H1 (cell line): Measurements from ENCODE around the gene ACAP1. TPM values are rescaled to one million over a fixed set of nuclear protein-coding genes. Genes with fewer than 3 reads are reported as not detected.

Source experiments
- BACH1 ChIP-seq: IDR thresholded peaks from 2 replicates; pipeline ENCODE4 v1.6.1; 2012; ENCODE audit warnings: low read length, improper control_type of control experiment
- BRCA1 ChIP-seq: IDR thresholded peaks from 2 replicates; pipeline ENCODE4 v1.6.1; 2012; ENCODE audit warnings: low read depth, low read length, improper control_type of control experiment
- GABPA ChIP-seq: IDR thresholded peaks from 2 replicates; pipeline ENCODE4 v1.6.1; 2011; ENCODE audit warnings: mild to moderate bottlenecking, low read length, moderate library complexity, borderline replicate concordance; ENCODE audit not compliant: insufficient read depth
- KDM4A ChIP-seq: IDR thresholded peaks from one replicate; pipeline ENCODE4 v1.7.1; 2012; ENCODE audit warnings: low read depth, mild to moderate bottlenecking, moderate library complexity, low read length, inconsistent platforms; ENCODE audit not compliant: severe bottlenecking
- POLR2A ChIP-seq, 2 experiments: IDR thresholded peaks; 1 replicate in 1 of 2; 2 replicates in 1 of 2; pipeline ENCODE4 v1.6.1; 2011; ENCODE audit warnings: low read depth in 2 of 2, low read length in 2 of 2, mild to moderate bottlenecking in 2 of 2; ENCODE audit errors: control extremely low read depth in 1 of 2
- SIN3A ChIP-seq, 2 experiments: IDR thresholded peaks in 1 of 2; conservative IDR thresholded peaks in 1 of 2; 2 replicates each; pipeline ENCODE4 v1.6.1; 2011 to 2012; ENCODE audit warnings: low read length in 2 of 2, improper control_type of control experiment in 1 of 2, low read depth in 1 of 2, mild to moderate bottlenecking in 1 of 2
- SRF ChIP-seq: IDR thresholded peaks from 2 replicates; pipeline ENCODE4 v1.6.1; 2011; ENCODE audit warnings: mild to moderate bottlenecking, low read depth, low read length, moderate library complexity
- SUZ12 ChIP-seq: fragments of 200-600 bp; sonication (generic); IDR thresholded peaks from 2 replicates; pipeline ENCODE4 v1.6.1; 2012; ENCODE audit warnings: mild to moderate bottlenecking, inconsistent platforms, low read length, moderate library complexity, mixed read lengths
- TAF1 ChIP-seq: IDR thresholded peaks from 2 replicates; pipeline ENCODE4 v1.6.1; 2011; ENCODE audit warnings: mild to moderate bottlenecking, low read depth, low read length
- polyA plus RNA-seq, 7 experiments: library from polyadenylated mRNA; depleted of rRNA in 3 of 7; stranded (reverse) in 5 of 7; unstranded in 2 of 7; fragments of >200 nt in 5 of 7; fragments of 200-250 nt in 2 of 7; gene quantifications; 1 replicate in 5 of 7; 2 replicates in 1 of 7; 4 replicates in 1 of 7; pipeline versions ENCODE4 v1.2.1 to v1.2.3, GENCODE V29; 2011 to 2013; ENCODE audit warnings: missing spikeins in 2 of 7, mixed read lengths in 2 of 7
- total RNA-seq: library from RNA; stranded (reverse); fragmentation: NEBNext Ultra II Directional; extraction: Animal tissue kit (Norgen Biotek cat#: 25700); gene quantifications from 2 replicates; pipeline ENCODE4 v1.2.1, GENCODE V29; 2021
- TF ChIP-seq, protein P1 (sequence below): IDR thresholded peaks from 2 replicates; pipeline ENCODE4 v1.6.1; 2012; ENCODE audit warnings: inconsistent platforms

Gene ACAP1
- total and polyA plus RNA-seq, 2 of the 8 experiments (the other 6 are each of a cell fraction or from before 2014, with no cell fraction given): 11.9 to 45.1 TPM

DNA sequence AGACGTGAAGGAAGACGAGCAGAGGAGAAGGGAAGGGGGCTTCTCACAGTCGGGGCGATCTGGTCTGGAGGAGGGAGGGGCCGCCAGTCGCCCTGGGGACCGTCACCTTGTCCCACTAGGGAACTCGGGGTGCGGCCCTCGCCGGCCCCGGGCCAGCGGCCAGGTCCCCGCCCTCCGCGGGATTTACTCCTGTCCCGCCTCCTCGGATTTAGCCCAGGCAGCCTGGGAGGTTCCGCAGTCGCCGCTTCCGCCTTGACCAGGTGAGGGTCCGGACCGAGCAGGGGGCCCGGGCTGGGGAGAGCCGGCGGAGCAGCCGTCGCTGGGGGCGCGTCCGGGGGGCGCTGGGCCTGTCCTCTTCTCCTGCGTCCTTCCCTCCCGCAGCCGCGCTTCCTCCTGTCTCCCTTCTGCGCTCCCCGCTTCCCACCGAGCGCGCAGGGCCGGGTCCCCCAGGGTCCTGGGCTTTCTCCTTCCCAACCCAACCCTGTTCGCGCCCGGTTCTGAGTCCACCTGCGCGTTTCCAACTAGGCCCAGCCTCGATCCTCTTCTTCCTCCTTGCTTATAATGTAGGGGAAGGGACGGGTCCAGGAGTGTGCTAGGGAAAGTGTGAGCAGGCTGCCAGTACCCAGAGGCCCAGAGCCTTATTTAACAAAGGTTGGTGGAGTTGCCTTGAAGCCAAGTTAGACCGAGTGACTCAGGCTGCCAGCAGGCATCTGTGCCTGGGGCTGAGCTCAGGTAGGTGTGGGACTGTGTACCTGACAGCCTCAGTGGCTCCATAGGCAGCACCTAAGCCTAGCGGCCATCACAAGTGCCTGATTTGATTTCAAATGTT lies 44.7 kb downstream of the ACAP1 start, which contains the start of gene TNK1 (continued):
- no peak for TF ChIP-seq BRCA1
- TF ChIP-seq TAF1: peak; percentile 56; the same call in 1 of the 2 replicates
- TF ChIP-seq KDM4A: peak; percentile 60
- TF ChIP-seq POLR2A (IDR thresholded peaks at IDR 0.05; ENCODE audit: control extremely low read depth in 1 of 2, low read depth in 2 of 2, low read length in 2 of 2): peak in 1 of 2 experiments; percentile 47; a peak in 1 of 3 replicates
- no peak for TF ChIP-seq GABPA
- peak in 1 of 2 experiments; percentile 44; a peak in 1 of 4 replicates for TF ChIP-seq SIN3A (conservative IDR thresholded peaks at IDR 0.05 in 1 of 2, IDR thresholded peaks at IDR 0.05 in 1 of 2; ENCODE audit: low read depth in 1 of 2, low read length in 2 of 2)
- no peak for TF ChIP-seq SRF
- no peak for TF ChIP-seq BACH1
- no peak for TF ChIP-seq SUZ12
- TF ChIP-seq, protein P1, sequence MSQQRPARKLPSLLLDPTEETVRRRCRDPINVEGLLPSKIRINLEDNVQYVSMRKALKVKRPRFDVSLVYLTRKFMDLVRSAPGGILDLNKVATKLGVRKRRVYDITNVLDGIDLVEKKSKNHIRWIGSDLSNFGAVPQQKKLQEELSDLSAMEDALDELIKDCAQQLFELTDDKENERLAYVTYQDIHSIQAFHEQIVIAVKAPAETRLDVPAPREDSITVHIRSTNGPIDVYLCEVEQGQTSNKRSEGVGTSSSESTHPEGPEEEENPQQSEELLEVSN: no peak
